Testis (tissue), 3 donors: ENCODE data around the gene LARGE1. TPM values are rescaled to one million over a fixed set of nuclear protein-coding genes. Genes with fewer than 3 reads are reported as not detected.

ENCODE experiments used
- DNase-seq: peaks from one replicate; pipeline ENCODE4 v3.0.0-alpha.2; 2019
- H3K27ac ChIP-seq, 2 donors: fragments of 200-600 bp; sonication (generic); one replicate each; pipeline ENCODE4 v1.5.1; 2019
- H3K27me3 ChIP-seq: fragments of 200-600 bp; sonication (generic); one replicate; pipeline ENCODE4 v1.5.1; 2019
- H3K36me3 ChIP-seq: fragments of 200-600 bp; sonication (generic); one replicate; pipeline ENCODE4 v1.5.1; 2017; ENCODE audit warnings: low read depth; ENCODE audit errors: missing control alignments
- H3K4me1 ChIP-seq: fragments of 200-600 bp; sonication (generic); one replicate; pipeline ENCODE4 v1.5.1; 2019
- H3K4me3 ChIP-seq, 2 donors: fragments of 200-600 bp; sonication (generic); one replicate each; pipeline ENCODE4 v1.5.1; 2017 to 2019
- H3K9me3 ChIP-seq: fragments of 200-600 bp; sonication (generic); one replicate; pipeline ENCODE4 v1.5.1; 2017
- POLR2A ChIP-seq: fragments of 450-650 bp; IDR thresholded peaks from one replicate; pipeline ENCODE4 v1.6.1; 2017; ENCODE audit warnings: antibody characterized with exemption, mild to moderate bottlenecking, moderate library complexity
- WGBS, 2 donors: methylation state at CpG; one replicate each; pipeline ENCODE4 v1.1.5; 2018; 5-methylcytosine and 5-hydroxymethylcytosine counted together
- intact Hi-C: fragments of 100-400 bp; cut with DNase I; formaldehyde crosslinking; loops from one replicate; pipeline ENCODE4 v1.15.1; 2023; ENCODE audit warnings: low total_unique reads
- polyA plus RNA-seq: library from polyadenylated mRNA; stranded (reverse); fragments of 350-450 nt; fragmentation: Illumina TruSeq; extraction: RNeasy Lipid Tissue Mini Kit (QIAGEN cat#74804); gene quantifications from one replicate; pipeline ENCODE4 v1.2.3, GENCODE V29; 2014; ENCODE audit warnings: low read depth, low replicate concordance; ENCODE audit not compliant: insufficient read depth
- total RNA-seq, 2 donors: library from RNA; depleted of rRNA; stranded (reverse); fragments of >200 nt; gene quantifications; one replicate each; pipeline ENCODE4 v1.2.3, GENCODE V29; 2016
- TF ChIP-seq, protein P1 (sequence below), 3 experiments: fragments of 450-650 bp in 2 of 3; fragments of 200-600 bp in 1 of 3; sonication (generic) in 1 of 3; IDR thresholded peaks; one replicate each; pipeline ENCODE4 v1.5.1; 2016 to 2019; ENCODE audit warnings: antibody characterized with exemption in 3 of 3, mild to moderate bottlenecking in 2 of 3, moderate library complexity in 1 of 3

LARGE1 gene
- total and polyA plus RNA-seq, 3 donors from 2014 or later: 19.5 to 27.3 (median 21.8) TPM

GRCh38 chr22:33871935-33872334 lies 48.3 kb downstream of the LARGE1 start:
- TF ChIP-seq, protein P1, sequence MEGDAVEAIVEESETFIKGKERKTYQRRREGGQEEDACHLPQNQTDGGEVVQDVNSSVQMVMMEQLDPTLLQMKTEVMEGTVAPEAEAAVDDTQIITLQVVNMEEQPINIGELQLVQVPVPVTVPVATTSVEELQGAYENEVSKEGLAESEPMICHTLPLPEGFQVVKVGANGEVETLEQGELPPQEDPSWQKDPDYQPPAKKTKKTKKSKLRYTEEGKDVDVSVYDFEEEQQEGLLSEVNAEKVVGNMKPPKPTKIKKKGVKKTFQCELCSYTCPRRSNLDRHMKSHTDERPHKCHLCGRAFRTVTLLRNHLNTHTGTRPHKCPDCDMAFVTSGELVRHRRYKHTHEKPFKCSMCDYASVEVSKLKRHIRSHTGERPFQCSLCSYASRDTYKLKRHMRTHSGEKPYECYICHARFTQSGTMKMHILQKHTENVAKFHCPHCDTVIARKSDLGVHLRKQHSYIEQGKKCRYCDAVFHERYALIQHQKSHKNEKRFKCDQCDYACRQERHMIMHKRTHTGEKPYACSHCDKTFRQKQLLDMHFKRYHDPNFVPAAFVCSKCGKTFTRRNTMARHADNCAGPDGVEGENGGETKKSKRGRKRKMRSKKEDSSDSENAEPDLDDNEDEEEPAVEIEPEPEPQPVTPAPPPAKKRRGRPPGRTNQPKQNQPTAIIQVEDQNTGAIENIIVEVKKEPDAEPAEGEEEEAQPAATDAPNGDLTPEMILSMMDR (IDR thresholded peaks at IDR 0.05): no peak
- no peak for TF ChIP-seq POLR2A
- DNase-seq: no peak
- 82 to 89% methylated on average over 8 of the region's 8 CpGs for WGBS, 2 donors
- H3K9me3 ChIP-seq: no peaks in the 10 kb centered on the region
- intact Hi-C loops: no loop called here
- H3K27ac ChIP-seq: no peak overlapping the region
- no peaks in the 10 kb centered on the region for H3K36me3 ChIP-seq
- H3K4me3 ChIP-seq: no peak overlapping the region
- no peaks in the 10 kb centered on the region for H3K27me3 ChIP-seq
- peaks cover 8% of the 10 kb centered on the region for H3K4me1 ChIP-seq

DNA sequence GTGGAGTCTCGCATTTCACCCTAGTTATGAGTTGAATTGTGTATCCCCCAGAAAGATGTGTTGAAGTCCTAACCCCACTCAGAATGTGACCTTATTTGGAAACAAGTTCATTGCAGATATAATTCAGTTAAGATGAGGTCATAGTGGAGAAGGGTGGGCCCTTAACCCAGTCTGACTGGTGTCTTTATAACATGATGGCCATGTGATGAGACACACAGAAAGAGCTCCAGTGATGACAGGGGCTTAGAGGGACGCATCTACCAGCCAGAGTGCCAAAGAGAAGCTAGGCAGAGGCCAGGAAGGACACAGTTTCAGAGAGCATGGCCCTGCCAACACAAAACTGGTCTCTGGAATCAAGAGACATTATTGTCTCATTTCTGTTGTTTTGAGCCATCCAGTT lies 50.3 kb downstream of the LARGE1 start:
- H3K36me3 ChIP-seq: no peaks in the 10 kb centered on the region
- TF ChIP-seq, protein P1 (IDR thresholded peaks at IDR 0.05): no peak
- TF ChIP-seq POLR2A: no peak
- WGBS, 2 donors: 93 to 98% methylated on average over 2 of the region's 2 CpGs
- DNase-seq: no peak
- no peak overlapping the region for H3K27ac ChIP-seq
- intact Hi-C loops: no loop called here
- H3K4me3 ChIP-seq: no peak overlapping the region
- no peaks in the 10 kb centered on the region for H3K27me3 ChIP-seq
- H3K4me1 ChIP-seq: peaks cover 12% of the 10 kb centered on the region
- H3K9me3 ChIP-seq: no peaks in the 10 kb centered on the region

- Histone ChIP-seq H3K4me3 (no peak overlapping the region), H3K4me1 (peaks cover 6% of the 10 kb centered on the region), H3K27ac (no peak overlapping the region), H3K9me3 (no peaks in the 10 kb centered on the region), H3K27me3 (no peaks in the 10 kb centered on the region), H3K36me3 (no peaks in the 10 kb centered on the region)
- DNase-seq: no peak
- intact Hi-C loops: no loop called here
- WGBS, 2 donors: 92 to 96% methylated on average over 9 of the region's 9 CpGs
- TF ChIP-seq POLR2A: no peak
- TF ChIP-seq, protein P1 (IDR thresholded peaks at IDR 0.05): no peak
Measured at GRCh38 chr22:33867971-33868370, 52.3 kb downstream of the LARGE1 start.

- no peaks in the 10 kb centered on the region for H3K9me3 ChIP-seq
- H3K4me3 ChIP-seq: no peak overlapping the region
- H3K27me3 ChIP-seq: no peaks in the 10 kb centered on the region
- WGBS, 2 donors: 79 to 83% methylated on average over 12 of the region's 12 CpGs
- no peak for TF ChIP-seq POLR2A
- no peak overlapping the region for H3K27ac ChIP-seq
- H3K4me1 ChIP-seq: peaks cover 4% of the 10 kb centered on the region
- no peak for DNase-seq
- intact Hi-C loops: no loop called here
- no peaks in the 10 kb centered on the region for H3K36me3 ChIP-seq
Measured at GRCh38 chr22:33867118-33867866, 53.0 kb downstream of the LARGE1 start.

DNA sequence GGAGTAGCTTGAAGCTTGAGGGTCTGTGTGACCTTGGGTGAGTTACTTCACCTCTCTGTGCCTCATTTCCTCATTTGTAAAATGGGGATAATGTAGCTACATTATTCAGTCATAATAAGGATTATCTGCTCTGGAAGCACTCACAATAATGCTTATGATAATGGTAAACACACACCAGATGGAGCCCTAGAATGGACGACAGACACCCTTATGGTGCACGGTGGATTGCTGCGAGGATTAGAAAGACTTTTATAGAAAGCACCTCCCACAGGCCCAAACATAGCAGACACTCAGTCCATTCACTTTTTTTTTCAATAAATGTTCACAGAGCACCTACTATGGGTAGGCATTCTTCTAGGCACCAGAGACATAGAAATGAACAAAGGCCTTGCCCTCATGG lies 53.8 kb downstream of the LARGE1 start:
- DNase-seq: no peak
- Histone ChIP-seq H3K27ac (no peak overlapping the region), H3K4me3 (no peak overlapping the region), H3K36me3 (no peaks in the 10 kb centered on the region), H3K27me3 (no peaks in the 10 kb centered on the region), H3K4me1 (peaks cover 4% of the 10 kb centered on the region), H3K9me3 (no peaks in the 10 kb centered on the region)
- intact Hi-C loops: no loop called here
- TF ChIP-seq, protein P1 (IDR thresholded peaks at IDR 0.05): no peak
- TF ChIP-seq POLR2A: no peak
- WGBS, 2 donors: 90 to 96% methylated on average over 3 of the region's 3 CpGs
